K562 (cell line): ENCODE data around the gene FSHR. TPM values are rescaled to one million over a fixed set of nuclear protein-coding genes. Genes with fewer than 3 reads are reported as not detected.

Experiments used
- ATAC-seq: fragments of 200-7000 bp; cut with Tn5 transposase; 3 replicates; pipeline ENCODE4 v1.9.1; 2020; ENCODE audit warnings: moderate library complexity
- BruUV-seq: library from RNA; stranded (reverse); fragments of 400-500 nt; replicated peaks from 2 replicates; lab custom pipeline; 2021; lab: Mats Ljungman, UMichigan
- CTCF ChIA-PET: fragments of 300-600 bp; formaldehyde crosslinking; extraction: SDS; loops from one replicate; lab custom pipeline; 2021; ENCODE audit warnings: low intra/inter-chr PET ratio; lab: Yijun Ruan, JAX
- POLR2A ChIA-PET: fragments of 300-600, 350-650 bp; sonication (Branson Sonifier 250); formaldehyde crosslinking; extraction: SDS; loops from one replicate; lab custom pipeline; 2021; ENCODE audit warnings: antibody characterized with exemption, inconsistent platforms; lab: Yijun Ruan, JAX
- DNase-seq, 4 experiments: peaks; one replicate each; pipeline versions ENCODE4 v3.0.0 to v3.0.0-alpha.2; 2011 to 2018; ENCODE audit warnings: low spot score in 3 of 4, mixed read lengths in 3 of 4; ENCODE audit errors: extremely low read depth in 1 of 4
- FAIRE-seq: peaks from 2 replicates; lab custom pipeline; 2011; peaks lifted over from hg19 to GRCh38; lab: Jason Lieb, UNC
- H2AFZ ChIP-seq: 2 replicates; pipeline ENCODE4 v1.6.0; 2011; ENCODE audit warnings: low read depth, low read length, control low read depth, inconsistent platforms
- H3K27ac ChIP-seq: fragments of 200-600 bp; 3 replicates; pipeline ENCODE4 v1.8.0; 2011; ENCODE audit warnings: low read depth, mild to moderate bottlenecking, control low read depth, inconsistent platforms, low read length, moderate library complexity, mixed read lengths; ENCODE audit errors: extremely low read depth
- H3K27me3 ChIP-seq, 2 experiments: fragments of 300-600 bp in 1 of 2; 2 replicates in 1 of 2; 3 replicates in 1 of 2; pipeline versions ENCODE4 v1.6.0 to v1.8.0; 2011; ENCODE audit warnings: inconsistent platforms in 2 of 2, low read length in 2 of 2, mild to moderate bottlenecking in 1 of 2, mixed read lengths in 1 of 2, moderate library complexity in 1 of 2; ENCODE audit not compliant: control insufficient read depth in 2 of 2, insufficient read depth in 2 of 2
- H3K36me3 ChIP-seq: fragments of 300-600 bp; 3 replicates; pipeline ENCODE4 v1.8.0; 2011; ENCODE audit warnings: mild to moderate bottlenecking, low read length, inconsistent platforms; ENCODE audit not compliant: control insufficient read depth, insufficient read depth
- H3K4me1 ChIP-seq, 2 experiments: fragments of 200-600 bp in 1 of 2; replicated peaks in 1 of 2; 2 replicates in 1 of 2; 3 replicates in 1 of 2; pipeline versions ENCODE4 v1.5.1 to v1.8.0; 2011; ENCODE audit warnings: inconsistent platforms in 2 of 2, low read length in 2 of 2, mild to moderate bottlenecking in 1 of 2, mixed read lengths in 1 of 2, moderate library complexity in 1 of 2; ENCODE audit not compliant: control insufficient read depth in 2 of 2, insufficient read depth in 2 of 2
- H3K4me2 ChIP-seq: 2 replicates; pipeline ENCODE4 v1.6.1; 2011; ENCODE audit warnings: low read length, control low read depth, inconsistent platforms, mixed read lengths; ENCODE audit not compliant: insufficient read depth
- H3K4me3 ChIP-seq: fragments of 200-600 bp; sonication (generic), shearing (Covaris generic); 2 replicates; pipeline ENCODE4 v1.5.1; 2016; ENCODE audit warnings: control low read depth, inconsistent platforms
- H3K79me2 ChIP-seq: fragments of 200-600 bp; 3 replicates; pipeline ENCODE4 v1.8.0; 2011; ENCODE audit warnings: low read length, inconsistent platforms; ENCODE audit not compliant: control insufficient read depth, insufficient read depth
- H3K9ac ChIP-seq, 2 experiments: 2 replicates each; pipeline versions ENCODE4 v1.6.0 to v1.6.1; 2011; ENCODE audit warnings: low read depth in 2 of 2, low read length in 2 of 2, control low read depth in 1 of 2, inconsistent platforms in 1 of 2, mild to moderate bottlenecking in 1 of 2, mixed read lengths in 1 of 2; ENCODE audit not compliant: insufficient read depth in 1 of 2
- H3K9me1 ChIP-seq: one replicate; pipeline ENCODE4 v1.6.0; 2011; ENCODE audit warnings: inconsistent platforms, mild to moderate bottlenecking, low read length, moderate library complexity; ENCODE audit not compliant: control insufficient read depth, insufficient read depth
- H3K9me3 ChIP-seq: replicated peaks from 2 replicates; pipeline ENCODE4 v1.5.1; 2011; ENCODE audit warnings: low read depth, low read length, inconsistent platforms; ENCODE audit not compliant: control insufficient read depth, insufficient read depth
- H4K20me1 ChIP-seq: replicated peaks from 2 replicates; pipeline ENCODE4 v1.6.1; 2011; ENCODE audit warnings: low read length, inconsistent platforms, mixed read lengths; ENCODE audit not compliant: control insufficient read depth, insufficient read depth
- EWSR1 ChIP-seq: fragments of 450-650 bp; IDR thresholded peaks from 2 replicates; pipeline ENCODE4 v1.6.1; 2018; ENCODE audit warnings: borderline replicate concordance, mild to moderate bottlenecking, low read depth, moderate library complexity; ENCODE audit not compliant: partially characterized antibody
- GATAD2A ChIP-seq: fragments of 450-650 bp; IDR thresholded peaks from 2 replicates; pipeline ENCODE4 v1.6.1; 2017
- SRSF1 ChIP-seq: fragments of 200-400 bp; formaldehyde crosslinking; IDR thresholded peaks from 2 replicates; pipeline ENCODE4 v1.6.1; 2017; ENCODE audit warnings: mild to moderate bottlenecking, low read depth, low read length, moderate library complexity
- ZNF561 ChIP-seq: fragments of 450-650 bp; formaldehyde crosslinking; conservative IDR thresholded peaks from 2 replicates; pipeline ENCODE4 v1.4.0; 2020; ENCODE audit warnings: mild to moderate bottlenecking, moderate library complexity
- WGBS: fragments of 100-300 bp; shearing (Covaris generic); methylation state at CpG from one replicate; pipeline ENCODE4 v1.1.6; 2016; ENCODE audit warnings: low coverage, mixed read lengths; ENCODE audit not compliant: insufficient coverage; ENCODE audit errors: missing lambda C conversion rate; 5-methylcytosine and 5-hydroxymethylcytosine counted together
- in situ Hi-C: fragments of 300-500 bp; cut with MboI; formaldehyde crosslinking; loops from 4 replicates; pipeline ENCODE4 v1.15.0; 2018; ENCODE audit warnings: inconsistent platforms, mixed read lengths
- intact Hi-C: fragments of 100-400 bp; cut with micrococcal nuclease; formaldehyde crosslinking; loops from 2 replicates; pipeline ENCODE4 v1.14.2; 2022
- polyA plus RNA-seq, 8 experiments: library from polyadenylated mRNA; depleted of rRNA in 4 of 8; stranded (reverse) in 5 of 8; unstranded in 3 of 8; fragments of >200 nt; fragmentation: Nextera tagmentation in 2 of 8; fragmentation: Illumina TruSeq in 1 of 8; extraction: Ambion mirVana in 2 of 8; extraction: Trizol in 1 of 8; gene quantifications; 2 replicates each; pipeline versions ENCODE4 v1.2.1 to v1.2.3, GENCODE V29; 2011 to 2014; ENCODE audit warnings: inconsistent platforms in 1 of 8, missing spikeins in 1 of 8
- total RNA-seq, 7 experiments: library from RNA; depleted of rRNA in 6 of 7; stranded (reverse); fragments of >200 nt in 6 of 7; fragmentation: Illumina TruSeq in 2 of 7; extraction: Trizol in 2 of 7; gene quantifications; 2 replicates each; pipeline versions ENCODE4 v1.2.1 to v1.2.3, GENCODE V29; 2011 to 2021; ENCODE audit warnings: low replicate concordance in 1 of 7
- TF ChIP-seq, protein P1 (sequence below): fragments of 150-350 bp; IDR thresholded peaks from 2 replicates; pipeline ENCODE4 v1.6.1; 2014; ENCODE audit warnings: low read depth, mild to moderate bottlenecking, low read length, borderline replicate concordance
- TF ChIP-seq, protein P2 (sequence below): fragments of 450-650 bp; formaldehyde crosslinking; IDR thresholded peaks from 2 replicates; pipeline ENCODE4 v1.4.0; 2022; ENCODE audit warnings: mild to moderate bottlenecking, moderate library complexity
- TF ChIP-seq, protein P3 (sequence below): fragments of 200-800 bp; sonication (Bioruptor generic); IDR thresholded peaks from 2 replicates; pipeline ENCODE4 v1.6.1; 2017; ENCODE audit warnings: missing genetic modification characterization, missing compliant biosample characterization

The FSHR gene
- total and polyA plus RNA-seq, 9 of the 15 experiments (the other 6 are each of a cell fraction or from before 2014, with no cell fraction given): not detected

DNA sequence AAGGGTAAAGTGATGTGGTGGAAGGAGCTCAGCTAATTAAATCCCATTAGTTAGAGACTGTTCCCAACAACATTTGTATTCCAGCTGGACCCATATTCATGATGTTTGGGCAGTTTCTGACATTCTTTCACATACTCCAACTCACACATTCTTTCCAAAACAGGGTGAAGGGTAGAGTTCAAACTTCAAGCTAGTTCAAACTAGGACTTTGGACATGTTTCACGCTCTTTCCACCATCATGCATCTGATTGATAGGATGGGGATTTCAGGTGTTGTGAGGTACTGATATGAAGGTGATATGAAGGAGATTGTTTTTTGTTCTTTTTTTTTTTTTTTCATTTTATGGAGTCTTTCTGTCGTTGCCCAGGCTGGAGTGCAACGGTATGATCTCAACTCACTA, 201.7 kb downstream of the FSHR start:
- CTCF ChIA-PET: no interaction called here
- intact Hi-C loops: no loop called here
- no peak for TF ChIP-seq GATAD2A
- TF ChIP-seq, protein P1, sequence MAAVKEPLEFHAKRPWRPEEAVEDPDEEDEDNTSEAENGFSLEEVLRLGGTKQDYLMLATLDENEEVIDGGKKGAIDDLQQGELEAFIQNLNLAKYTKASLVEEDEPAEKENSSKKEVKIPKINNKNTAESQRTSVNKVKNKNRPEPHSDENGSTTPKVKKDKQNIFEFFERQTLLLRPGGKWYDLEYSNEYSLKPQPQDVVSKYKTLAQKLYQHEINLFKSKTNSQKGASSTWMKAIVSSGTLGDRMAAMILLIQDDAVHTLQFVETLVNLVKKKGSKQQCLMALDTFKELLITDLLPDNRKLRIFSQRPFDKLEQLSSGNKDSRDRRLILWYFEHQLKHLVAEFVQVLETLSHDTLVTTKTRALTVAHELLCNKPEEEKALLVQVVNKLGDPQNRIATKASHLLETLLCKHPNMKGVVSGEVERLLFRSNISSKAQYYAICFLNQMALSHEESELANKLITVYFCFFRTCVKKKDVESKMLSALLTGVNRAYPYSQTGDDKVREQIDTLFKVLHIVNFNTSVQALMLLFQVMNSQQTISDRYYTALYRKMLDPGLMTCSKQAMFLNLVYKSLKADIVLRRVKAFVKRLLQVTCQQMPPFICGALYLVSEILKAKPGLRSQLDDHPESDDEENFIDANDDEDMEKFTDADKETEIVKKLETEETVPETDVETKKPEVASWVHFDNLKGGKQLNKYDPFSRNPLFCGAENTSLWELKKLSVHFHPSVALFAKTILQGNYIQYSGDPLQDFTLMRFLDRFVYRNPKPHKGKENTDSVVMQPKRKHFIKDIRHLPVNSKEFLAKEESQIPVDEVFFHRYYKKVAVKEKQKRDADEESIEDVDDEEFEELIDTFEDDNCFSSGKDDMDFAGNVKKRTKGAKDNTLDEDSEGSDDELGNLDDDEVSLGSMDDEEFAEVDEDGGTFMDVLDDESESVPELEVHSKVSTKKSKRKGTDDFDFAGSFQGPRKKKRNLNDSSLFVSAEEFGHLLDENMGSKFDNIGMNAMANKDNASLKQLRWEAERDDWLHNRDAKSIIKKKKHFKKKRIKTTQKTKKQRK: no peak
- TF ChIP-seq, protein P2, sequence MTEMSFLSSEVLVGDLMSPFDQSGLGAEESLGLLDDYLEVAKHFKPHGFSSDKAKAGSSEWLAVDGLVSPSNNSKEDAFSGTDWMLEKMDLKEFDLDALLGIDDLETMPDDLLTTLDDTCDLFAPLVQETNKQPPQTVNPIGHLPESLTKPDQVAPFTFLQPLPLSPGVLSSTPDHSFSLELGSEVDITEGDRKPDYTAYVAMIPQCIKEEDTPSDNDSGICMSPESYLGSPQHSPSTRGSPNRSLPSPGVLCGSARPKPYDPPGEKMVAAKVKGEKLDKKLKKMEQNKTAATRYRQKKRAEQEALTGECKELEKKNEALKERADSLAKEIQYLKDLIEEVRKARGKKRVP: no peak
- no peak for TF ChIP-seq ZNF561 (CRISPR knock-in tag)
- TF ChIP-seq, protein P3, sequence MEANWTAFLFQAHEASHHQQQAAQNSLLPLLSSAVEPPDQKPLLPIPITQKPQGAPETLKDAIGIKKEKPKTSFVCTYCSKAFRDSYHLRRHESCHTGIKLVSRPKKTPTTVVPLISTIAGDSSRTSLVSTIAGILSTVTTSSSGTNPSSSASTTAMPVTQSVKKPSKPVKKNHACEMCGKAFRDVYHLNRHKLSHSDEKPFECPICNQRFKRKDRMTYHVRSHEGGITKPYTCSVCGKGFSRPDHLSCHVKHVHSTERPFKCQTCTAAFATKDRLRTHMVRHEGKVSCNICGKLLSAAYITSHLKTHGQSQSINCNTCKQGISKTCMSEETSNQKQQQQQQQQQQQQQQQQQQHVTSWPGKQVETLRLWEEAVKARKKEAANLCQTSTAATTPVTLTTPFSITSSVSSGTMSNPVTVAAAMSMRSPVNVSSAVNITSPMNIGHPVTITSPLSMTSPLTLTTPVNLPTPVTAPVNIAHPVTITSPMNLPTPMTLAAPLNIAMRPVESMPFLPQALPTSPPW (CRISPR knock-in tag): no peak
- no peak for TF ChIP-seq EWSR1
- TF ChIP-seq SRSF1: no peak

More for the DNA sequence above, 201.7 kb downstream of the FSHR start:
- DNase-seq: no peak
- H3K36me3 ChIP-seq: no peaks in the 10 kb centered on the region
- WGBS: 0% methylated on average over 3 of the region's 3 CpGs
- no peak overlapping the region for H3K9ac ChIP-seq
- no peak overlapping the region for H2AFZ ChIP-seq
- no peaks in the 10 kb centered on the region for H3K4me1 ChIP-seq
- no peaks in the 10 kb centered on the region for H3K9me3 ChIP-seq
- POLR2A ChIA-PET: no interaction called here
- H3K27ac ChIP-seq: no peak overlapping the region
- in situ Hi-C loops: loop anchor here (25.0 kb wide), 1 partner anchor 1535 kb away; no protein-coding TSS in a partner anchor
- H3K27me3 ChIP-seq: no peaks in the 10 kb centered on the region
- H3K4me3 ChIP-seq: no peak overlapping the region
- FAIRE-seq: no peak
- BruUV-seq: no TSS peak
- no peak for ATAC-seq
- H3K9me1 ChIP-seq: no peaks in the 10 kb centered on the region
- H3K4me2 ChIP-seq: no peak overlapping the region
- H3K79me2 ChIP-seq: no peaks in the 10 kb centered on the region
- H4K20me1 ChIP-seq: no peaks in the 10 kb centered on the region
